C4-2B (cell line): Measurements from ENCODE around the gene CCDC33.

ENCODE experiments used
- CTCF ChIP-seq: fragments of 450-650 bp; conservative IDR thresholded peaks from 2 replicates; pipeline ENCODE4 v1.5.1; 2017; ENCODE audit warnings: mild to moderate bottlenecking
- ZFX ChIP-seq: fragments of 450-650 bp; IDR thresholded peaks from 2 replicates; pipeline ENCODE4 v1.6.1; 2017

GRCh38 chr15:74258456-74259291 lies 22.5 kb downstream of the CCDC33 start:
- TF ChIP-seq CTCF (no peak), ZFX (no peak)
